Umbilical cord (tissue), 2 donors: ENCODE results near the gene MRPL46. TPM values are rescaled to one million over a fixed set of nuclear protein-coding genes. Genes with fewer than 3 reads are reported as not detected.

Source experiments
- DNase-seq: peaks from one replicate; pipeline ENCODE4 v3.0.0-alpha.2; 2015; ENCODE audit warnings: low spot score
- total RNA-seq: library from RNA; depleted of rRNA; stranded (reverse); fragments of >200 nt; gene quantifications from one replicate; pipeline ENCODE4 v1.2.3, GENCODE V29; 2014; ENCODE audit warnings: low replicate concordance; ENCODE audit not compliant: insufficient read depth

Gene MRPL46
- total RNA-seq, result 10.4 TPM

DNA sequence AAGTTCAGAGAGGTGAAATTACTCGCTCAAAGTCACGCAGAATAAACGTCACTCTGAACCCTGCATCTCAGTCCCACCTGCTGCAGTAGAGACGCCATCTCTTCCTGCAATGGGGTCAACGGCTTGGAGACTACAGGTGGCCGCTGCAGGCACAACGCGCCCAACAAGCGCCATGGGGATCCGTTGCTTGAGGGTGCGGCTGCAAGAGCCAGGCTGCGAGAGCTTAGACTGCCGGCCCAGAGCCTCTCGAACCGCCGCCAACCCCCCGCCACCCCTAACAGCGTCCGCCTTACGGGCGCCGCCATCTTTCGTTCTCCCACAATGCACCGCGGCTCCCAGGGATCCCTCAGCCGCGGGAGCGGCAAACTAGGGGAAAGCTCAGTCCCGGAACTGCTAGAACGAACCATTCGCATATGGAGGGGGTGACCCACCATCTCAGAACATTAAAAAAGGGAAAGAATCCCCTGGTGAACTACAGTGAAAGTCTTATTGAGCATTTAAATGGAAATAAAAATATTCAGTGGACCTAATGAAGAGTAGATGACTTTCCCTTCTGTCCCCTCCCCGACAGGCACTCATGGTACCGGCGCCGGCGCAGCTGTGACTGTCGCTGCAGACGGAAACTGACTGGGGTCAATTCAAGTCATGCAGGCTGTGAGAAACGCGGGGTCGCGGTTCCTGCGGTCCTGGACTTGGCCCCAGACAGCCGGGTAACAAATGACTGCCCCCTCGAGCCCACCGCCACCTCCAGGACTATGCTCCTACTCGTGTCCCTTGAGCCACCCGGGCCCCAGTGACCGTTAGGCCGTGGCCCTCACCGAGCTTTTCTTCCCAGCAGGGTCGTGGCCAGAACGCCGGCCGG, at the start of gene MRPL46, which contains the start of gene MRPS11:
Gene MRPL46, minus strand, starts transcription at position 316 of the 862 bp plus-strand sequence. Its CDS starts 11 bp downstream, at position 305.
Gene MRPS11, plus strand, starts transcription at position 636 of the 862 bp plus-strand sequence. Its CDS starts 10 bp downstream, at position 646.
- DNase-seq, result peak; percentile 95

DNA sequence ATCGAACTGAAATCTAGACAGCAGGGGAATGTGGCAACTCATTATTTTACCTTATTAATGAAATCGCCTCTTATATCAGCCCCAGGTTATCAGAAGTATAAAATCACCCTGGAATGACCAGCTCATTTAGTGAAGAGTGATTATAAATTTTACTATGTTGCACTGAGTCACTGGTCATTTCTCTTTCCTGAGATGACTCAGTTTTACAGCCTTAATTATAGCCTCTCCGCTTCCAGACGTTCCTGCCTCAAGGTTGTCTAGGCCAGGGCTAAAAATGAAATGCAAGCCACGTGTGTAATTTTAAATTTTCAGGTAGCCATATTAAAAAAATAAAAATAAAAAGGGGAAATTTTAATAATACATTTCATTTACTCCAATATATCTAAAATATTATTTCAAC, 46.0 kb upstream of the MRPL46 start:
- DNase-seq, result peak; percentile 7

DNA sequence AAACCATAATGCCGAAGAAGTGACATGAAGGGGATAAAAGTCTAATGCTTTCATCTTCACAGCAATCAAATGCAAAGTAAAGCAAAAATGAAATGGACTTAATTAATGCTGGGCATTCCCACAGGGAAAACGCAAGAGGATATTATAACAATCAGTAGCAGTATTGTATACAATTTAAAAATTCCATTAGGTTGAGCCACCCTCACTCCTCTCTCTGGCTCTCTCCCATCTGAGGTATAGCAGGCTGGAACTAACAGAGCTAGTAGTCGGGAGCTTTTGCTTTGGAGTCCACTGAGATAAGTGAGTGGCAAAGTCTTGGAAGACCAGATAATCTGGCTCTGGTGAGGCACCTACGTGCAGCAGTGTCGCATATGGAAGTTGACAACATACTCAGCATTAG, 45.4 kb upstream of the MRPL46 start:
- DNase-seq, result no peak

DNA sequence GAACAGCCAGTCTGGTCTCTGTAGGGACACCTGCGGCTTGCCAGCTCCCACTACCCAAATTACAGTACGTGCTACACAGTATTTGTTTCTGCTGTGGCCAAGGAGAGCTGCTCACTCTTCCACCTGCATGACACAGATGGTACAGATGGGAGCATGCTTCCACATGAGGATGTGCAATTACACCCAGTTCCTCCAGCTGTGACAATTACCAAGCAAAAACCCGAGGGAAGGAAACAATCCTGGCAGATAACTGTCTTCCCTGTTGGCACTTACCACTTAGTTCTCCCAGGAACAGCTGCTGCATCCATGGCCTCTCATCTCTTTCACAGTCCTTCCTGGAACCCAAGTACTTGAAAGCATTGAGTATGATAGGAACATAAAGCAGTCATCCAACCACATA, 44.9 kb upstream of the MRPL46 start:
- peak; percentile 42 for DNase-seq

DNA sequence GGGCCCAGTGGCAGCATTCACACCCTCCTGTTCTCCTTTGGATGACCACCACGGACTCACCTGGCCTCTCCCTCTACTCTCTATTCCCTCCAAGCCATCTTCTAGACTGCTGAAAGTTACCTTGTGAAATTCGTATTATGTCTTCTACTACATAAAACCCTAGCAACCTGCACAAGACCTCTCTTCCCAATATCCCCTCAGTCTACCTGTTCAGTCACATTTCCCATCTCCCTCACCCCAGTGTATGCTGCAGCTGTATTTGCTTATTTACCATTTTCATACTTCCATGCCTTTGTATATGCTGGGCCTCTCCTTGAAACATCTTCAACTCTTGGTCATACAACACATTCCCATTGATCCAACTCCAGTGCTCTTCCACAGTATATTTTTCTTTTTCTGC, 44.0 kb upstream of the MRPL46 start:
- DNase-seq, result no peak

DNA sequence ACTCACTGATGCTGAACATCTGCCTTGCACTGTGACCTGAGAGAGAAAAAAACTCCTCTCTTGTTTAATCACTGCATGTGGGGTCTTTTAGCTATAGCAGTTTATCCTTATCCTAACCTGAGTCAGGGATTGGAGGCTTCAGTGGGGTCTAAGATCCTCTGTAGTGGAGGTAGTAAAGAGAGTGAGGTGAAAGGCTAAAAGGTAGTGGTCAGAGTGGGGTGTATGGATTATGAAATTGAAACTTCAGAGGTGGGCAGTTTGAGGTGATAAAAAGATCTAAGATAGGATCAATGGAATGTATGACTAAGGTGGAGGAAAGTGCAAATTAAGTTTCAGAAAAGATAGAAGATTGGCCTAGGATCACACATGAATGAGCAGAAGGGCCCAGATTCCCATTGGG, 42.8 kb upstream of the MRPL46 start:
- DNase-seq, result no peak

DNA sequence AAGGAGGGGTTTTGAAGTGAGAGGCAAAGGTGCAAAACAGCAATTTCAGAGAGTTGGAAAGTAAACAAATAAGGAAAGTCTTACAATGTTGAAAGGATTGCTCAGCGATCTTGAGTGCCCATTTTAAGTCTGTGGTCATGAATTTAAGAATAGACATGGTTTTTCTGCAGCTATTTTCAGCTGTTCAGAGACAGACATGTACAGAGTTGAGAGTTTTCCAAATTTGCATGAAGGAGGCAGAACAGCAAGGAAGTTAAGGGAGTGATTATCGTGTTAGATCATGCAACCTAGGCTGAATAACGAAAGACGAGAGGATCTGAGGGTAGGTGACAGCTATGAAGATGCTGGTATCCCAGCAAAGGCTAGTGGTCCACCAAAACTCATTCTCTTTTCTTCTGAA, 42.1 kb upstream of the MRPL46 start:
- DNase-seq, result no peak

DNA sequence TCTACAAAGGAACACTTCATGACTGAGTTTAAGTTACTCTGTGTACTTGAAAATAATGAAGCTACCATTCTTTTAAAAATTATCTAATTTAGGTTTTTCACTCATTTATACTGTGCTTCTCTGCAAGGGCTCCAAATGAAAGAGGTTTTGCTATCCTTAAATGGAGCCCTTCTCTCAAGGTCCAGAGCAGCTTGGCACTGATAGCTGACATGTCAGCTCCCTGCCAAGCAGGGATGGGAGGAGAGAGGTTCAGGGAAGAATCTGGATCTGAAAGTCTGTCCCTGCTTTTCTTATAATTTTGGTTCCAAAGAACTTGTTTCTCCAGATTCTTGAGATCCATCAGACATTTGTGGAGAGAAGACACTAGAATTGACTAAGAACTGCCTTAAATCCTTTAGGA, 39.4 kb upstream of the MRPL46 start:
- DNase-seq, result no peak

DNA sequence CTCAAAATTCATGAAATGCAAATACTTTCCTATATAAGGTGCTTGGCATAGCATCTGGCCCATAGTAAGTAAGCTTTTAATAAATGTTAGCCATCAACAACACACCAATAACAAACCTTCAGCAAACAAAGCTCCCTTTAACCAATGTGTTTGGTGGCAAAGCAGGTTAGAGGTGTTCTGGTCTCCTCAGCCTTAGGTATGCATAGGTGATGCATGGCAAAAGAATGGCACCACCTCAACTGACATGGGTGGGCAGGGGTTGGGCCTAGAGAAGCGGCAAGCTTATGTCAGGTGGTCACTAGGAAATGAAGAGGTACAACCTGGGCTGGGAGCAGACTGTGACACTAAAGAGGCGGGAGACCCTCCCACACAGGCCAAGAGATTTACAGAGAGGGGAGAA, 38.5 kb upstream of the MRPL46 start:
- DNase-seq, result no peak

DNA sequence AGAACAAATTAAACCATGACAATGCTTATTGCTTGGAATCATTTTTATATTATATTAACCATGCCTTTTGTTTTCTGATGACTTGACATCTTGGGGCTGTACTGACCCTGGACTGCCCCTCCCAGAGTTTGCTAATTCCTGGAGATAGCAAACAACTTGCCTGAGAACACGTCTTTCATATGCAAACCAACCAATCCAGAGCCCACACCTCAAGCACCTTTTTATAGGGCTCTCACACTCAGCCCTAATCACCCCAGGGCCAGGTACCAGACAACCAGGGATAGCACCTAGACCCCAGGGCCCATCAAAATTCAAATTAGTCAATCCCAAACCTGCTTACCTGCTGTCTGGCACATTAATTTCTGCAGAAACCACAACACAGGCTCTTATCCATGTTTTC, 37.3 kb upstream of the MRPL46 start:
- no peak for DNase-seq

DNA sequence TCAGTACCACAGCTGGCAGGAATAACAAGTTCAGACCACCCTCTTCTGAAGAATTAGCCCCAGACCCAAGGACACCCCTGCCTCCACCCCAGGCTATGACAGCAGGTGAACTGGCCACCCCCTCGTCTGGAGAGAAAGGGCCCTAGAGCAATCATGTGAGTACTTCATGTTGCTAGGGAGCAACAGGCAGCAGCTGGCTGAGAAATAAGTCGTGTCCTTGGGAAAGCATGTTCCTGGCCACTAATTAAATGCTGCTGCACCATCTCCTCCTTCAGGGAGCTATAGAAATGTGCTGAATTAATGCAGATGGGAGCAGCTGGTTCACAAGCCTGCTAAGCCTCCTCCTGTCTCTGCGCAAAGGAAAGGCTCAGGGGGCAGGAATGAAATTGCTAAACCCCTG, 31.8 kb upstream of the MRPL46 start:
- DNase-seq, result no peak

DNA sequence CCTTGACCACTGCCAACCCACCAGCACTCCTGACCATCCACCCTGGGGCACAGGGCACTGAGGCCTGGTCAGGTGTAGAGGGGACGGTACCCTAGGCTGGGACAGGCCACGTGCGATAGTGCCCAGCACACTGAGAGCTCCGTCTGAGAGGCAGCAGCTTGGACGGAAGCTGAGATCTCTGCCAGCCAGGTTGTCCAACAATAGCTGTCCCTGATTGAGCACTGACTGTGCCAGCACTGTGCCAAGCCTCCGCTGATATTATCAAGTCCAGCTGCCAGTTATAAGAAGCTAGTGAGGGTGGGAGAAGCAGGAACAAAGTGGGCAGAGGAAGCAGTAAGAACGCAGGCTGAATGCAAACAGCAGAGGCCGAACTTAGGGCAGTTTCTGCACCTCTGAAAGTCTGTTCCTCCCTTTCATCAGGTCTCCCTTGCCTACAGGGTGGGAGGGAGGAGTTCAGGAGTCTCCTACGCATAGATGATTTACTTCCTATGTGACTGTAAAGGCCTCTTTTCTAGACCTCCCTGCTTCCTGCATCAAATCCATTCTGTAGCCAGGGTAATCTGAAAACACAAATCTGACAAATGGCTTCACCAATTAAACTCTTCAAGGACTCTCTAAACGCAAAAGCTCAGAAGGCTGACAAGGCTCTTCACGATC, 30.0 kb upstream of the MRPL46 start:
- no peak for DNase-seq

DNA sequence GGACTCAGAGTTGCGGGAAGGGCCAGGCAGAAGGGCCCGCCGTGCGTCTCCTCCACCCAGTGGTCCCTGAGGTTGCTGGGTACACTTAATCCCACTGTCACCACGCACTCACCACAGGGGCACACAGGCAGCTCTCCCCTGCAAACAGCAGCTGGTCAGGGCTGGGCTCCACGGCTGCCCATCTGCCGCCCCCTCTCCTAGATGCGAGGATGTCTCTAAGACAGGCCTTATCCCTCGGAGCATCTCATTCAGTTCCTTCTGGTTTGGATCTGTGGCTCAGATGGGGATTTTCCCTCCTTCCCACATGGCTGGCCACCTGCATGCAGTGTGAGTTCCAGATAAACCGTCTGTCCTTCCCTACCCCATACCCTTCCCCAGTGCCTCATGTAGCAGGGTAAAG, 26.7 kb upstream of the MRPL46 start:
- no peak for DNase-seq

DNA sequence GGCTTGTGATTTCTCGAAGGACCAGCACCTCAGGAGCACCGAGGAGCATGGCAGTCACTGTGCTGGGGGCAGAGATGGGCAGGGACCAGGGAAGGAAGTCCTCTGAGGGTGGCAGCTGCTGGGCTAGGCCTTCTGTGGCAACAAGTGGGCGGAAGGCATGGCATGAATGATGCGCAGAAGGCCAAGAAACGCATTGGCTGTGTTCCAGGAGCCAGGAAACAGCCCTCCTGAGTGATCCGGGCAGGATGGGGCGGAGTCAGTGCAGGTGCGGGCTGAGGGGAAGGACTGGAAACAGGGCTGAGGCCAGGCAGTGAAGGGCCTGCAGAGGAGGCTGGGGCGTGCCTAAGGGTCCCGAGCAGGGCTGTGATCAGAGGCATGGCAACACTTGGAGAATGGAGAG, 24.0 kb upstream of the MRPL46 start:
- DNase-seq, result no peak

DNA sequence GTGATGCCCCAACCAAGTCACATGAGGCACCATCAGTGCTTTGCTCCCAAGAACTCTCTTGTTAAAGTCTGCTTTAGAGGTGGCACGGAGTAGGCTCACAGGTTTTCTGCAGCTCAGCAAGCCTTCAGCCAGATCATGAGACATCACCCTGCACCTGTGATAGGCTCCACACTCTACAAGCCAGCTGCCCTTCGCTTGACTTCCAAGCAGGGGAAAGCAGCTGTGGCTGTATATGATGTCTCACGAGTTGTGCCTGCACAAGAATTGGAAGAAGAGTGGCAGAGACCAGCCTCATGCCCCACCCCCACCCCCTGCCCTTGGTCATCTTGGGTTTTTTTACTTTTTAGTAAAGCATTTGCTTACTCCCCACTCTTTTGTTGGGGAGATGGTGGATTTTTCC, 22.8 kb upstream of the MRPL46 start:
- no peak for DNase-seq

DNA sequence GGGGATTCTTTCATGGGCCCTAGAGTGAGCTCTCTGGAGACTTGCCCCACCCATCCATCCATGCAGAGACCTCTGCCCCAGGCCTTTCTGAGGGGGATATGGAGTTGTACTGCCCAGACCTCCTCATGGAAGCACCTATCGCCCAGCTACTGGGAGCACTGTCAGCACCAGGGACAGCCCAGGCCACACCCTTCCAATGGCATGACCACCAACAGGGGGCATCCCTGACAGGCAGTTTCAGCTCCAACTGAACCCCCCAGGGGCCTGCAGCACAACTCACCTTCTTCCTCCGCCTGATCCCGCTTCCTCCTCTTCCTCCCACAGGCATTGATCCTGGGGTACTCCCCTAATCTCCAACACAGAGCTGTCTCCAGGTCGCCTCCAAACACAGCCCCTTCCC, 22.1 kb upstream of the MRPL46 start:
- no peak for DNase-seq

DNA sequence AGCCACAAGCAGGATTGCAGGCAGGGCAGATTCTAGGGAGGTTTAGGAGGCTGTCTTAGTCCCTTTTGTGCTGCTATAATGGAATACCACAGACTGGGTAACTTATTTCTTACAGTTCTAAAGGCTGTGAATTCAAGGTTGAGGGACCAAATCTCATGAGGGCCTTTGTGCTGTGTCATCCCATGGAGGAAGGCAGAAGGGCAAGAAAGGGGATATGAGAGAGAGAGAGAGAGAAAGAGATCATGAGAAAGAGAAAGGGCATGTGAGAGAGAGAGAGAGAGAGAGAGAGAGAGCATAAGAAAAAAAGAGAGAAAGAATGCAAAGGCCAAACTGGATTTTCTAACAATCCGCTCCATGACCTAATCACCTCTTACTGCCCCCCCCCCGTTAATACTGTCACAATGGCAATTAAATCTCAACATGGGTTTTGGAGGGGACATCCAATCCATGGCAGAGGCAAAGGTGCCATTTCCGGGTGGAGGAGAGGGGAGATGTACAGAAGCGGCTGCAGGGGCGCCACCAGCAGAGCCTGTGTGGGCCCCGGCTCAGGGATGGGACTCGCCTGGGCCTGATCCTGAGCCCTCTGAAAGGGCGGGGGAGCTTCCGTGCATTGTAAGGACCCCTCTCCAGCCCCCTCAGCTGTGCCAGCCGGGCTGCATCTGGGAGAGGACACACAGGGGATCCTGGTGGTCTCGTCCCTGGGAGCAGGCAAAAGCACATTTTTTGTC, 20.8 kb upstream of the MRPL46 start:
- no peak for DNase-seq

DNA sequence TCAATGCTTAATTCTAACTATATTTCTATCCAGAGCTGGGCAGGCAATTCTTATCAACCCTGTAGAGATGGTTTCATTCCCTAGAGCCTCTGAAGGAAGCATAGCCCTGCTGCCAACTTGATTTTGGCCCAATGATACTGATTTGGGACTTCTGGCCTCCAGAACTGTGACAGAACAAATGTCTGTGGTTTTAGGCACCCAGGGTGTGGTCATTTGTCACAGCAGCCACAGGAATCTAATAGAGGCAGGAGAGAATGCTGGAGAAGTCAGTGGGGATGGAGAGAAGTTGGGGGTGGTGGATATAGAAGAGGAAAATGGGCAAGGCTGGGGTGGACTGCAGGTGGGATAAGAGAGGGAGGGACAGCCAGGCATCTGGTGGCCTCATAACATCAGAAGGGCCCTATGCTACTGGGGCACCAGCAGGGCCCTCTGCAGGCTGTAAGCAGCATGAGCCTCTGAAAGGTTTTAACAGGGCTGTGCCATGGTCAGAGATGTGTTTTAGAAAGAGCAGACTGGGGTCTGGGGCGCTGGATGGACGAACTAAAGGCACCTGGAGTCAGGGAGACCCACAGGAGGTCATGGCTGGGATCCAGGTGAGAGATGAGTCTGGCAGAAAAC, 20.1 kb upstream of the MRPL46 start:
- no peak for DNase-seq

DNA sequence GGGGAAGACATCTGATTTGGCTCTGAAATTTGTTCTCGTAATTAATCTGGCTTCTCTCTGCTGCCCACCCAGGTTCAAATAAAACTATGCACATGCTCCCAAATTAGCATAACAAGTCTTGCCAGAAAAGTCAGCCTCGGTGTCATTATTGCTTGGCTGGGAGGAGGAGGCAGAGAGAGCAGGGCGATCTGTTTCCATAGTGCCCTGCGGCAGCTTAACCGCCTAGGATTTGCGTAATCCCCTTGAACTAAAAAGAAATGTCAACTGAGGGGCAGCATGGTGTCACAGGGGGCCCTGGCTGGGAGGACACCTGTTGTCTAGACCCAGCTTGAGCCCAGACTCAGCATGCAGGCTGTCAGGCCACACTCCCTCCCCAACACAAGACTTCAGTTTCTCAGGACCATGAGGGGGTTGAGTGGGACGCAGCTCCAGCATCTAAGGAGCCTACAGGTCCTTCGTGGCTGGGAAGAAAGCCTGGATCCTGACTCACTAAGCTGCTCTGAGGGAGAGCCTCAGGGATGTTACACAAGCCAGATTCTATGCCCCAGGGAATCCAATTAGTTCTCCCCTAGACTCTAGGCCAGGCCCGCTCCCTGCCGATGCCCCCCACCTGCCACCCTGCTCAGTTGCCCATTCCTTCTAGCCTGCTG, 17.6 kb upstream of the MRPL46 start:
- DNase-seq, result peak; percentile 76

DNA sequence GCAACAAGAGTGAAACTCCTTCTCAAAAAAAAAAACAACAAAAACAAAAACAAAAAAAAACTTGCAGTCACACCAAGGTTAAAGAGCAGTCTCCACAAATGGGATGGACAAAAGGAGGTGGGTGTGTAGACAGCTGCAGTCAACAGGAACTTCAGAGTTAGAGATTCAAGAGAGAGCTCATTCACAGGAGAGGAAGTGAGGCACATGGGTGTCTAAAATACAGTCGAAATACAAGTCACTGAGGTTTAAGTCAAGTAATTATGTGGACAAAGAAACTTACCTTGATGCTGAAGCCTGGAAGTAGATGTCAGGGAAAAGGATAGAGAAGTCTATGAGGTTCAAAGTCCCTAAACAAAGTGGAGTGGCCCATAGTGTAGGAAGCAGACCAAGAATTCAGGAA, 15.1 kb upstream of the MRPL46 start:
- DNase-seq, result no peak

DNA sequence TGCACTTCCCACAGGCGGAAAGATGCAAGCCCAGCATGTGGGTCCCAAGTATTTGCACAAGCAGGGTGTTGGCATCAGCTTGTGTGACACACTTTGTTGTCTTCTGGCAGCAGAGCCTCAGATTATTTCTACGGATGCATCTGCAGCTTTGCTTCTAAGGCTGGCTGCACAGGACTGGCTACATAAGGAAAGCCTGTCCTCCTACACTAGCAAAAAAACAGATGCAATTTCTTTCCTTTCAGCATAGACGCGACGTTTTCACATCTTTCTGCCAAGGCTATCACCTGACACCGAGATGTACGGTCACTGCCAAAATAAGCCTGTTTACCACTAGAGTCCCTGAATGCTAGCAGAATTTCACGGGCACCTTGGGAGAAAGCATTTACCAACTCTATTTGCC, 13.8 kb upstream of the MRPL46 start:
- no peak for DNase-seq
